SK-N-SH (cell line): ENCODE data around the gene ASS1. TPM values are rescaled to one million over a fixed set of nuclear protein-coding genes. Genes with fewer than 3 reads are reported as not detected.

Source experiments
- CTCF ChIA-PET: fragments of 300-600, 350-600 bp; formaldehyde crosslinking; extraction: SDS; loops from one replicate; lab custom pipeline; 2021; lab: Yijun Ruan, JAX
- POLR2A ChIA-PET: fragments of 350-600 bp; sonication (Branson Sonifier 250); formaldehyde crosslinking; extraction: SDS; loops from one replicate; lab custom pipeline; 2020; ENCODE audit warnings: antibody characterized with exemption, inconsistent platforms; lab: Yijun Ruan, JAX
- DNase-seq: peaks from one replicate; pipeline ENCODE4 v3.0.0; 2012
- H2AFZ ChIP-seq: fragments of 200-600 bp; sonication (generic); 2 replicates; pipeline ENCODE4 v1.8.1; 2016; ENCODE audit warnings: antibody characterized with exemption, mild to moderate bottlenecking, low read depth
- H3F3A ChIP-seq: fragments of 200-600 bp; sonication (generic); replicated peaks from 2 replicates; pipeline ENCODE3; 2016; ENCODE audit warnings: antibody characterized with exemption, mild to moderate bottlenecking; ENCODE audit not compliant: insufficient read depth
- H3K27ac ChIP-seq, 2 experiments: fragments of 200-500 bp in 1 of 2; fragments of 200-600 bp in 1 of 2; sonication (Bioruptor generic) in 1 of 2; sonication (generic), shearing (Covaris generic) in 1 of 2; 2 replicates each; pipeline versions ENCODE4 v1.5.1 to v1.6.1; 2014 to 2016; ENCODE audit warnings: low read depth in 2 of 2, inconsistent platforms in 1 of 2, low read length in 1 of 2, mild to moderate bottlenecking in 1 of 2, mixed read lengths in 1 of 2
- H3K27me3 ChIP-seq: fragments of 200-600 bp; sonication (generic), shearing (Covaris generic); 2 replicates; pipeline ENCODE4 v1.6.1; 2016; ENCODE audit warnings: mixed run types; ENCODE audit not compliant: insufficient read depth
- H3K36me3 ChIP-seq, 2 experiments: fragments of 200-500 bp in 1 of 2; fragments of 200-600 bp in 1 of 2; sonication (Bioruptor generic) in 1 of 2; sonication (generic) in 1 of 2; replicated peaks in 1 of 2; 2 replicates each; pipeline versions ENCODE3 to v1.5.1; 2014 to 2016; ENCODE audit warnings: low read length in 1 of 2, mild to moderate bottlenecking in 1 of 2; ENCODE audit not compliant: insufficient read depth in 2 of 2, control insufficient read depth in 1 of 2
- H3K4me1 ChIP-seq, 2 experiments: fragments of 200-500 bp in 1 of 2; fragments of 200-600 bp in 1 of 2; sonication (Bioruptor generic) in 1 of 2; sonication (generic), shearing (Covaris generic) in 1 of 2; 2 replicates each; pipeline versions ENCODE4 v1.5.1 to v1.6.1; 2014 to 2016; ENCODE audit warnings: low read depth in 1 of 2, low read length in 1 of 2, mixed run types in 1 of 2; ENCODE audit not compliant: insufficient read depth in 2 of 2, control insufficient read depth in 1 of 2
- H3K4me2 ChIP-seq: fragments of 200-600 bp; sonication (generic), shearing (Covaris generic); 2 replicates; pipeline ENCODE4 v1.6.1; 2017; ENCODE audit warnings: mixed run types
- H3K4me3 ChIP-seq, 2 experiments: fragments of 200-500 bp in 1 of 2; fragments of 200-600 bp in 1 of 2; sonication (Bioruptor generic) in 1 of 2; sonication (generic), shearing (Covaris generic) in 1 of 2; 2 replicates each; pipeline versions ENCODE4 v1.5.1 to v1.8.1; 2014 to 2016; ENCODE audit warnings: low read depth in 2 of 2, inconsistent platforms in 1 of 2, low read length in 1 of 2, mild to moderate bottlenecking in 1 of 2, mixed read lengths in 1 of 2, moderate library complexity in 1 of 2
- H3K79me2 ChIP-seq: fragments of 200-600 bp; sonication (generic); 2 replicates; pipeline ENCODE4 v1.8.1; 2017; ENCODE audit warnings: mild to moderate bottlenecking; ENCODE audit not compliant: insufficient read depth
- H3K9ac ChIP-seq: fragments of 200-600 bp; sonication (generic); 2 replicates; pipeline ENCODE4 v1.6.1; 2017; ENCODE audit warnings: mixed run types
- H3K9me2 ChIP-seq: fragments of 200-600 bp; sonication (generic); 2 replicates; pipeline ENCODE4 v1.6.1; 2017; ENCODE audit warnings: mixed run types
- H3K9me3 ChIP-seq: fragments of 200-600 bp; sonication (generic); 2 replicates; pipeline ENCODE4 v1.6.1; 2017; ENCODE audit warnings: mixed run types, mild to moderate bottlenecking, moderate library complexity
- H4K20me1 ChIP-seq: fragments of 200-600 bp; sonication (generic); 2 replicates; pipeline ENCODE4 v1.6.1; 2017; ENCODE audit warnings: mild to moderate bottlenecking, mixed run types; ENCODE audit not compliant: insufficient read depth
- EP300 ChIP-seq, 2 experiments: IDR thresholded peaks; 2 replicates each; pipeline versions ENCODE4 v1.4.0 to v1.6.1; 2012; ENCODE audit warnings: borderline replicate concordance in 1 of 2, low read depth in 1 of 2, low read length in 1 of 2
- EZH2phosphoT487 ChIP-seq: fragments of 200-600 bp; sonication (generic); IDR thresholded peaks from 2 replicates; pipeline ENCODE4 v1.6.1; 2017; ENCODE audit warnings: low read depth, mixed run types, mild to moderate bottlenecking, antibody characterized with exemption, moderate library complexity, borderline replicate concordance
- FOSL2 ChIP-seq: IDR thresholded peaks from 2 replicates; pipeline ENCODE4 v1.4.0; 2012; ENCODE audit warnings: low read depth, mild to moderate bottlenecking, moderate library complexity, borderline replicate concordance
- FOXJ3 ChIP-seq: sonication (generic); formaldehyde crosslinking; IDR thresholded peaks from 2 replicates; pipeline ENCODE4 v1.5.1; 2020; ENCODE audit warnings: mild to moderate bottlenecking, missing genetic modification reagents
- FOXM1 ChIP-seq: IDR thresholded peaks from 2 replicates; pipeline ENCODE4 v1.4.0; 2012; ENCODE audit warnings: low read depth, mild to moderate bottlenecking
- GABPA ChIP-seq: IDR thresholded peaks from 2 replicates; pipeline ENCODE4 v1.4.0; 2012; ENCODE audit warnings: low read depth, mild to moderate bottlenecking
- IRF3 ChIP-seq: fragments of 150-350 bp; IDR thresholded peaks from 2 replicates; pipeline ENCODE4 v1.6.1; 2016; ENCODE audit warnings: mild to moderate bottlenecking, low read depth, low read length
- NFIC ChIP-seq: IDR thresholded peaks from 2 replicates; pipeline ENCODE4 v1.4.0; 2012; ENCODE audit warnings: borderline replicate concordance
- NRF1 ChIP-seq: IDR thresholded peaks from 2 replicates; pipeline ENCODE4 v1.6.1; 2012; ENCODE audit warnings: low read depth, mild to moderate bottlenecking, low read length
- PBX3 ChIP-seq: IDR thresholded peaks from 2 replicates; pipeline ENCODE4; 2012
- POLR2AphosphoS5 ChIP-seq: IDR thresholded peaks from 2 replicates; pipeline ENCODE4 v1.6.1; 2012; ENCODE audit warnings: low read depth, low read length
- RAD21 ChIP-seq: IDR thresholded peaks from 2 replicates; pipeline ENCODE4 v1.6.1; 2012; ENCODE audit warnings: mild to moderate bottlenecking, low read length
- RCOR1 ChIP-seq: fragments of 150-350 bp; IDR thresholded peaks from 2 replicates; pipeline ENCODE4 v1.6.1; 2017; ENCODE audit warnings: antibody characterized with exemption, low read length
- RFX5 ChIP-seq: IDR thresholded peaks from 2 replicates; pipeline ENCODE4 v1.6.1; 2012; ENCODE audit warnings: mild to moderate bottlenecking, improper control_type of control experiment, low read length
- RXRA ChIP-seq: IDR thresholded peaks from 2 replicates; pipeline ENCODE4 v1.4.0; 2012; ENCODE audit warnings: low read depth, mild to moderate bottlenecking, borderline replicate concordance
- WGBS: methylation state at CpG from one replicate; pipeline ENCODE4 v1.1.6; 2017; ENCODE audit warnings: low lambda C conversion rate; 5-methylcytosine and 5-hydroxymethylcytosine counted together
- polyA plus RNA-seq, 3 experiments: library from polyadenylated mRNA; depleted of rRNA; stranded (reverse); fragments of >200 nt; gene quantifications; 2 replicates each; pipeline ENCODE4 v1.2.3, GENCODE V29; 2012

The ASS1 gene
- polyA plus RNA-seq, 1 of the 3 experiments (the other 2 are of a cell fraction) = 0.59 TPM

- DNase-seq = no peak
- no peak overlapping the region for H3K4me3 ChIP-seq
Measured at GRCh38 chr9:130491830-130492482, 47.2 kb downstream of the ASS1 start.

GRCh38 chr9:130493021-130493420, 48.3 kb downstream of the ASS1 start:
- Histone ChIP-seq H3K4me3 (no peak overlapping the region), H3K9ac (no peak overlapping the region), H3K27me3 (no peaks in the 10 kb centered on the region), H3K4me1 (peaks cover 0 to 9% of the 10 kb centered on the region in 2 experiments; a peak in 1 of 4 replicates), H3K9me2 (no peaks in the 10 kb centered on the region), H3K79me2 (no peaks in the 10 kb centered on the region), H4K20me1 (no peaks in the 10 kb centered on the region), H3K36me3 (no peaks in the 10 kb centered on the region), H3K27ac (no peak overlapping the region), H3F3A (no peaks in the 10 kb centered on the region), H3K4me2 (no peak overlapping the region), H2AFZ (no peak overlapping the region), H3K9me3 (no peaks in the 10 kb centered on the region)
- TF ChIP-seq FOSL2 = no peak
- no peak for TF ChIP-seq NRF1
- no peak for TF ChIP-seq GABPA
- TF ChIP-seq EP300 (IDR thresholded peaks at IDR 0.05; ENCODE audit: borderline replicate concordance in 1 of 2, low read depth in 1 of 2, low read length in 1 of 2) = no peak
- TF ChIP-seq FOXM1 = no peak
- TF ChIP-seq PBX3 = no peak
- TF ChIP-seq POLR2AphosphoS5 = no peak
- TF ChIP-seq RAD21 = no peak
- TF ChIP-seq RFX5 = no peak
- no peak for TF ChIP-seq EZH2phosphoT487
- no peak for TF ChIP-seq FOXJ3 (CRISPR knock-in tag)
- no peak for TF ChIP-seq NFIC
- 54% methylated on average over 7 of the region's 7 CpGs for WGBS
- CTCF ChIA-PET = interaction anchor here (2.1 kb wide), 1 partner anchor 189 kb away, joined by 10 read pairs; no protein-coding TSS in a partner anchor
- DNase-seq = no peak
- POLR2A ChIA-PET = no interaction called here

More at GRCh38 chr9:130491830-130492482, 47.2 kb downstream of the ASS1 start:
- Histone ChIP-seq H3K27me3 (no peaks in the 10 kb centered on the region), H3K79me2 (no peaks in the 10 kb centered on the region), H3K4me2 (no peak overlapping the region), H3F3A (no peaks in the 10 kb centered on the region), H3K9me2 (no peaks in the 10 kb centered on the region), H2AFZ (no peak overlapping the region), H3K9me3 (no peaks in the 10 kb centered on the region), H4K20me1 (no peaks in the 10 kb centered on the region), H3K9ac (no peak overlapping the region), H3K4me1 (peaks cover 0 to 9% of the 10 kb centered on the region in 2 experiments; a peak in 1 of 4 replicates), H3K36me3 (no peaks in the 10 kb centered on the region), H3K27ac (no peak overlapping the region)
- CTCF ChIA-PET = interaction anchor here (1.5 to 2.1 kb wide), 2 partner anchors 191 to 209 kb away, joined by 3 to 10 read pairs; no protein-coding TSS in a partner anchor
- POLR2A ChIA-PET = no interaction called here
- 90% methylated on average over 12 of the region's 15 CpGs for WGBS
- TF ChIP-seq RCOR1 = no peak
- no peak for TF ChIP-seq FOSL2
- no peak for TF ChIP-seq IRF3
- TF ChIP-seq RXRA = no peak
- no peak for TF ChIP-seq RAD21
